AML-193 (cell line): Measurements from ENCODE around the gene RFC2.

Experiments
- DNase-seq, 2 experiments: peaks; one replicate each; lab custom pipeline; 2025; lab: John Stamatoyannopoulos, UW

RFC2 gene

GRCh38 chr7:74190259-74190658, 63.9 kb downstream of the RFC2 start:
- no peak for DNase-seq

GRCh38 chr7:74187915-74188675, 66.1 kb downstream of the RFC2 start:
- no peak for DNase-seq

- no peak for DNase-seq
Observed at GRCh38 chr7:74185636-74186035, 68.6 kb downstream of the RFC2 start.

- no peak for DNase-seq
Observed at GRCh38 chr7:74185016-74185415, 69.2 kb downstream of the RFC2 start.

- no peak for DNase-seq
Observed at GRCh38 chr7:74183653-74184450, 70.3 kb downstream of the RFC2 start.

- DNase-seq = no peak
Observed at GRCh38 chr7:74183142-74183541, 71.1 kb downstream of the RFC2 start.

- no peak for DNase-seq
Observed at GRCh38 chr7:74182453-74183090, 71.6 kb downstream of the RFC2 start.

- DNase-seq = no peak
Observed at GRCh38 chr7:74181821-74182220, 72.4 kb downstream of the RFC2 start.
